SKM-1 (cell line): Measurements from ENCODE around the gene KIF22.
"Not testable (repeated sequence)": the region's sequence is repeated elsewhere in the genome, so short reads cannot be mapped to it uniquely, and the experiment has no call there.

Source experiments
- DNase-seq: peaks from one replicate; lab custom pipeline; 2025; ENCODE audit not compliant: unreplicated experiment; lab: John Stamatoyannopoulos, UW

Gene KIF22

GRCh38 chr16:29765167-29766032, 25.2 kb upstream of the KIF22 start:
- no peak for DNase-seq

GRCh38 chr16:29766571-29766970, 24.0 kb upstream of the KIF22 start:
- DNase-seq, result no peak

GRCh38 chr16:29767062-29767461, 23.5 kb upstream of the KIF22 start:
- DNase-seq, result no peak

DNA sequence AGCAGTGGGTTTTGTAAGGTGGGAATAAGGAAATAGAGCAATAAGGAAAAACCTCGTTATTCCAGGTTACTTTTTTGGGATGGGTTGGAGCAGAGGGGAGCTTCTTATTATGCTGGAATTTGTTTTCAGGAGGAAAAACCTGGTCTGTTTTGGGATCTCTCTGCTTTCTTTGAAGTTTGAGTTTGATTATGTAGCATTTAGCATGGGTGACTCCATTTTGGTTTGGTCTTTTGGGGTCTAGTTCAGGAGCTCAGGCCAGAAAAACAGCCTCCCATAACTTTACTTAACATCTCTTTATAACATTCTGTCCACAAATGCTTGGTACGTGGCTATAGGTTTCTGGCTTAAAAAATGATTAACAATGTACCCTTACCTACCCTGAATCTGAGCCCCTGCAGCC, 21.0 kb upstream of the KIF22 start:
- no peak for DNase-seq

DNA sequence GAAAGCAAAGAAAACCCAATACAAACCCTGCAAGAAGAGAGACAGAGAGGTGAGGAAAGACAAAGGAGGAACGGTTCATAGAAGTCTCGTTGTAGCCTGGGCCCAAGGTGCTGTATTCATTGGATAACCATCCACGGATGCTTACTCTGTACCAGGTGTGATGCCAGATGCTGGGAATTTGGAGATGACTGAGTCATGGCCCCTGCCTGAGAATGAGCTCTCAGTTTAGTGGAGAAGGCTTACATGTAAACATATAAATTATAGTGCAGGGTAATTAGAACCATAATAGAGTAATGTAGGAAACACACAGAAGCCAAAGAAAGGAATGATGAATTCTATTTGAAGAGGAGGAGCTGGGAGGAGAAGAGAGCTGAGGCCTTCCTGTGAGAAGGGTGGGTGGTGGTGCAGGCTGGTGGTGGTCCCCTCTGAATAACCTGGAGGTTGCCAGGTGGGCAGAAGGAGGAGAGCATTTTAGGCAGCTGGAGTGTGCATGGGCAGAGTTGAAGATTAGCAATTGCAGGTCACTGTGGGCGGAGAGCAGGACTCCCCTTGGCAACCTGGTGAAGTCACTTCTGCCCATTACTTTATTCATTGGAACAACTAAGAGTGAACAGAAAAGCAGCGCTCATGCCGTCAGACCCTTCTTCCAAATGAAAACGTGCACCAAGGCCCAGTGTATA, 20.2 kb upstream of the KIF22 start:
- DNase-seq, result no peak

DNA sequence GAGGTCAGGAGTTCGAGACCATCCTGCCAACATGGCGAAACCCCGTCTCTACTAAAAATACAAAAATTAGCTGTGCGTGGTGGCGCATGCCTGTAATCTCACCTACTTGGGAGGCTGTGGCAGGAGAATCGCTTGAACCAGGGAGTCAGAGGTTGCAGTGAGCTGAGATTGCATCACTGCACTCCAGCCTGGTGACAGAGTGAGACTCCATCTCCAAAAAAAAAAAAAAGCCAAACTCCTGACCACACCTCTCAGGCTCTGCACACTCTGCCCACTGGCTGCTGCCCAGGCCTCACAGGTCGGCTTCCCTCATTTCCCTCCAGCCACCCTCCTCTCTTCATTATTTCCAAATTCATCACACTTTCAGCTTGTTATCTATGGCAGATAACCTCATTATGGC, 18.2 kb upstream of the KIF22 start:
- DNase-seq, result not testable (repeated sequence)

GRCh38 chr16:29774730-29775129, 15.8 kb upstream of the KIF22 start:
- DNase-seq, result no peak

- no peak for DNase-seq
Measured at GRCh38 chr16:29775742-29776408, 14.7 kb upstream of the KIF22 start.

- no peak for DNase-seq
Measured at GRCh38 chr16:29777576-29778350, 12.8 kb upstream of the KIF22 start, which contains the start of gene ZG16. ZG16 (plus strand) TSS chr16:29778256; CDS start chr16:29779267, 1,011 bp downstream.

DNA sequence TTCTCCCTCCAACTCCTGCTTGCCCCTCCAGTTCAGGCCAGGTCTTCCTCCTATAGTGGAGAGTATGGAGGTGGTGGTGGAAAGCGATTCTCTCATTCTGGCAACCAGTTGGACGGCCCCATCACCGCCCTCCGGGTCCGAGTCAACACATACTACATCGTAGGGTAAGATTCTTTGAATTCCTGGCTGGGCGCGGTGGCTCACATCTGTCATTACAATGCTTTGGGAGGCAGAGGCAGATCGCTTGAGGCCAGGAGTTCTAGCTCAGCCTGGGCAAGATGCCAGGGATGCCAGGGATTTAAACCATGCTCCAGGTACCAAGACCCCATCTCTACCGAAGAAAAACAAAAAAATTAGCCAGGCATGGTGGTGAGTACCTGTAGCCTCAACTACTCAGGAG, 11.1 kb upstream of the KIF22 start:
- no peak for DNase-seq

GRCh38 chr16:29783094-29783953, 7.2 kb upstream of the KIF22 start:
- not testable (repeated sequence) for DNase-seq

GRCh38 chr16:29784157-29784556, 6.4 kb upstream of the KIF22 start:
- DNase-seq, result no peak

GRCh38 chr16:29784901-29785500, 5.5 kb upstream of the KIF22 start:
- no peak for DNase-seq

- not testable (repeated sequence) for DNase-seq
Measured at GRCh38 chr16:29787155-29787554, 3.4 kb upstream of the KIF22 start.

- no peak for DNase-seq
Measured at GRCh38 chr16:29789775-29790182, 772 bp upstream of the KIF22 start.

GRCh38 chr16:29790949-29791844, 646 bp downstream of the KIF22 start:
- no peak for DNase-seq

GRCh38 chr16:29791845-29792807, 1.6 kb downstream of the KIF22 start:
- no peak for DNase-seq
